Activated T-helper 17 cell treated with anti-CD3 and anti-CD28 coated beads, Interleukin-2, amount 50 U/mL, for 72 hours (primary cell): ENCODE results near the gene COA1. TPM values are rescaled to one million over a fixed set of nuclear protein-coding genes. Genes with fewer than 3 reads are reported as not detected.
A peak's percentile ranks its signal among the peaks of the same experiment; 100 is the strongest.
"Not testable (repeated sequence)": the region's sequence is repeated elsewhere in the genome, so short reads cannot be mapped to it uniquely, and the experiment has no call there.

Experiments used
- ATAC-seq: fragments of 150-1000 bp; cut with Tn5 transposase; replicated peaks from 2 replicates; pipeline ENCODE4 v1.10.0; 2021; ENCODE audit warnings: mild to moderate bottlenecking, moderate library complexity
- H3K27ac Mint-ChIP-seq: one replicate; pipeline ENCODE4 v1.8.0; 2022; ENCODE audit warnings: mixed read lengths
- H3K27me3 Mint-ChIP-seq: one replicate; pipeline ENCODE4 v1.8.0; 2022; ENCODE audit warnings: mixed read lengths
- H3K36me3 Mint-ChIP-seq: one replicate; pipeline ENCODE4 v1.8.0; 2022; ENCODE audit warnings: low read depth, mild to moderate bottlenecking, mixed read lengths
- H3K4me1 Mint-ChIP-seq: one replicate; pipeline ENCODE4 v1.8.0; 2022; ENCODE audit warnings: mixed read lengths
- H3K4me3 Mint-ChIP-seq: one replicate; pipeline ENCODE4 v1.8.0; 2022; ENCODE audit warnings: mild to moderate bottlenecking, mixed read lengths
- H3K9me3 Mint-ChIP-seq: one replicate; pipeline ENCODE4 v1.8.0; 2022; ENCODE audit warnings: mixed read lengths
- total RNA-seq, 2 donors: library from RNA; stranded (reverse); gene quantifications; one replicate each; pipeline ENCODE4 v1.2.3, GENCODE V29; 2022

Gene COA1
- total RNA-seq, 2 donors from 2014 or later, result 36.1 to 46.2 TPM

DNA sequence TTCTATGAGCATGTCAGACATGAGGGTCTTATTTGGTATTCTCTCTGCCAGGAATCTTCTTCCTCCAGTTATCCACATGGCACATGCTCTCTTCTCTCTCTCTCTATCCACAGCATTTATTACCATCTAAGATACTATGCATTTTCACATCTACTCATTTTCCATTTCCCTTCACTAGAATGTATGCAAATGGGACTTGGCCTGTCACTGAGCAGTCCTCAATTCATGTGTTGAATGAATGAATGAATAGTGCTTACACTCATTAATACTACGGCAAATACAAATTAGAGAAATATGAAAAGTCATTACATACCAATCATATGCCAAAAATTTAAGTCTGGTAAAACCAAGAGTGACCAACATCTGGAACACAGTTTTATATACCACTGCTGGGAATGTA is 34.0 kb downstream of the COA1 start:
- ATAC-seq, result no peak
- Mint-ChIP-seq H3K36me3 (no peaks in the 10 kb centered on the region), H3K9me3 (no peaks in the 10 kb centered on the region), H3K4me3 (no peak overlapping the region), H3K27ac (no peak overlapping the region), H3K27me3 (no peaks in the 10 kb centered on the region), H3K4me1 (peaks cover 9% of the 10 kb centered on the region)

- Mint-ChIP-seq H3K27ac (no peak overlapping the region), H3K9me3 (no peaks in the 10 kb centered on the region), H3K36me3 (no peaks in the 10 kb centered on the region), H3K4me1 (peaks cover 4% of the 10 kb centered on the region), H3K4me3 (no peak overlapping the region), H3K27me3 (no peaks in the 10 kb centered on the region)
- no peak for ATAC-seq
Measured at GRCh38 chr7:43694399-43694748, 34.9 kb downstream of the COA1 start.

GRCh38 chr7:43693687-43694398 is 35.5 kb downstream of the COA1 start:
- no peak overlapping the region for H3K27ac Mint-ChIP-seq
- no peak for ATAC-seq
- no peak overlapping the region for H3K4me3 Mint-ChIP-seq
- no peaks in the 10 kb centered on the region for H3K36me3 Mint-ChIP-seq
- peaks cover 3% of the 10 kb centered on the region for H3K4me1 Mint-ChIP-seq
- H3K27me3 Mint-ChIP-seq, result no peaks in the 10 kb centered on the region
- H3K9me3 Mint-ChIP-seq, result no peaks in the 10 kb centered on the region

- Mint-ChIP-seq H3K27ac (no peak overlapping the region), H3K4me3 (no peak overlapping the region), H3K27me3 (no peaks in the 10 kb centered on the region), H3K36me3 (no peaks in the 10 kb centered on the region), H3K9me3 (no peaks in the 10 kb centered on the region), H3K4me1 (peaks cover 7% of the 10 kb centered on the region)
- no peak for ATAC-seq
Measured at GRCh38 chr7:43692582-43693373, 36.5 kb downstream of the COA1 start.

DNA sequence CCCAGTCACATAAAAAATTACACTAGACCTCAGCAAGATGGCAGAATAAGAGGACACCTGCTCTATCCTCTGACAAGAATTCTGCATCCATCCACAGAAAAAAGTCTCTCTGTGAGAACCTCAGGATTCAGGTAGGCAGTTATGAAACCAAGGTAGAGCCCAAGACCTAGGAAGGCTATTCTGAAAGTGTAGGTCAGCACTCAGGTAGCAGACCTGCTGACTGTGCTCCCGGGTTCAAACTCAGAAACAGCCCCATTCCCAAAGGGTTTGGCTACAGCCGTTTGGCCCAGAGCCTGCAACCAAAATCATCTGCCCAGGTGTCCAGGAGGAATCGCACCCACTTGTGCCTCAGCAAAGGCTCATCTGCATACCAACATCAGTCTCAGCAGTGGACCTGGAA is 37.7 kb downstream of the COA1 start:
- no peaks in the 10 kb centered on the region for H3K27me3 Mint-ChIP-seq
- peaks cover 4% of the 10 kb centered on the region for H3K9me3 Mint-ChIP-seq
- no peak for ATAC-seq
- no peak overlapping the region for H3K27ac Mint-ChIP-seq
- H3K4me3 Mint-ChIP-seq, result no peak overlapping the region
- no peaks in the 10 kb centered on the region for H3K36me3 Mint-ChIP-seq
- peaks cover 9% of the 10 kb centered on the region for H3K4me1 Mint-ChIP-seq

- no peak overlapping the region for H3K27ac Mint-ChIP-seq
Measured at GRCh38 chr7:43689115-43689514, 40.2 kb downstream of the COA1 start.

GRCh38 chr7:43687866-43688265 is 41.5 kb downstream of the COA1 start:
- not testable (repeated sequence) for H3K27ac Mint-ChIP-seq, H3K36me3 Mint-ChIP-seq, H3K4me3 Mint-ChIP-seq, ATAC-seq, H3K27me3 Mint-ChIP-seq, H3K9me3 Mint-ChIP-seq
- H3K4me1 Mint-ChIP-seq, result peaks cover 26% of the 10 kb centered on the region

More at GRCh38 chr7:43689115-43689514, 40.2 kb downstream of the COA1 start:
- Mint-ChIP-seq H3K9me3 (peaks cover 4% of the 10 kb centered on the region), H3K4me1 (peaks cover 19% of the 10 kb centered on the region), H3K27me3 (no peaks in the 10 kb centered on the region), H3K36me3 (no peaks in the 10 kb centered on the region), H3K4me3 (no peak overlapping the region)
- ATAC-seq, result no peak

DNA sequence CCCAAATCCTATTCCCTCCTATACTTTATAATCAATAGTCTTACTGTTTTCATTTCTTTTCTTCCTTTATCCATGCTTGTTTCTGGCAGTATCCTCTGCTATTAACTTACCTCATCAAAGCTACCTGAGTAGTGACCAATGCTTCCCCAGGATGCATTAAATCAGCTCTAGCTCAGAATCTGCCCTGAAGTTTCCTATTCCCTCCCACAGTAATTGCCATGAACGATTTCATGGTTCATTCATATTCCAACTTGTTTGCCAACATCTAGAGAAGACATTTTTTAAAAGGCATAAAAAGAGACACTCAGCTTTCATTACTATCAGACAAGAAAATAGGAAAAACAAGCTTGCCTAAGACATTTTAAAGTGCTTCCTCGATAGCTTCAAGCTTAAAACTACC is 42.3 kb downstream of the COA1 start:
- no peaks in the 10 kb centered on the region for H3K27me3 Mint-ChIP-seq
- H3K4me1 Mint-ChIP-seq, result peaks cover 26% of the 10 kb centered on the region
- no peaks in the 10 kb centered on the region for H3K36me3 Mint-ChIP-seq
- H3K4me3 Mint-ChIP-seq, result no peak overlapping the region
- ATAC-seq, result no peak
- H3K9me3 Mint-ChIP-seq, result peaks cover 4% of the 10 kb centered on the region
- no peak overlapping the region for H3K27ac Mint-ChIP-seq

DNA sequence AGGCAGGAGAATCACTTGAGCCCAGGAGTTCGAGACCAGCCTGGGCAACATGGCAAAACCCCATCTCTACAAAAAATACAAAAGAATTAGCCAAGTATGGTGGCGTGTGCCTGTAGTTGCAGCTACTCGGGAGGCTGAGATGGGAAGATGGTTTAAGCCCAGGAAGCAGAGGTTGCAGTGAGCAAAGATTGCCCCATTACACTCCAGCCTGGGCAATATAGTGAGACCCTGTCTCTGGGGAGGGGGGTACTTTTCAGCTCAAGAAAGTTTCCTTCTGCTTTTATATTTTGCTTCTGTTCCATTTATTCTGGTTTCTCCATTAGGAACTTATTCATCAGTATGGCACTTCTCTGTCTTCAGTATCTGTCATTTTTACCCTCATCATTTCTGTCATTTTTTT is 48.6 kb downstream of the COA1 start:
- Mint-ChIP-seq H3K27ac (no peak overlapping the region), H3K4me3 (no peak overlapping the region), H3K4me1 (peaks cover 34% of the 10 kb centered on the region), H3K27me3 (no peaks in the 10 kb centered on the region), H3K36me3 (no peaks in the 10 kb centered on the region), H3K9me3 (no peaks in the 10 kb centered on the region)
- no peak for ATAC-seq

DNA sequence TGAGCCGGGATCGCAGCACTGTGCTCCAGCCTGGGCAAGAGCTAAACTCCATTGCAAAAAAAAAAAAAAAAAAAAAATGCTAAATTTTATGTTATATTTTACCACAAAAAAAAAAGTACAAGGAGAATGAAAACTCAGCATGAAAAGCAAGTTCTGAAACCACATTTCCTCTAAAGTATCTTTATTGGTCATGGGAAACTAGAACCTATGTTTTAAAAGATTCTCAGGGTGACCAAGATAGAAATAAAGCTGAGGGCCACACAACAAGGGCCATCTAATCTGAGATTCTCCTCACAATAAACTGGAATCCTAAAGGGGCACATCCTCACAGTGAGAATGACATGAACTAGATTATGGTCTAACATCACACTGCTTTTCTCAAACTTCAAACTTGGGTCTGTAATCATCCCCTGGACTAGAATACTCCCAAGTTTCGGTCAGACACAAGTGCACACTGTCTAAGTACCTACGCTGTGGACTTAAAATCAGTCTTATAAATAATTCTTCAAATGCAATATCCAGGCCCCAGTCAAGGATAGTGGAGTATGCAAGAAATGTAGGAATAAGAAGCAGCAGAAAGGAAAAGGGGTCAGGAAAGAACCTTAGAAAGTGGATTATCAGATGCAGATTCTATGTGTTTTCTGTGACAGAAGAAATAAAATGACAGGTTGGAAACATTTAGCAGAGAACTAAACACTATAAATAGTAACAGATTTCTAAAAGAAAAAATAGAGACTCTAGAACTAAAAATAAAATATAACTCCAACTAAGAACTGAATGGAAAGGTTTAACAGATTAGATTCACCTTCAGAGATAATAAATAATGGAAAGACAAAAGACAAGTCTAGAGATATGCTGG is 49.9 kb downstream of the COA1 start:
- ATAC-seq, result peak; percentile 70
- Mint-ChIP-seq H3K9me3 (no peaks in the 10 kb centered on the region), H3K4me1 (peaks cover 35% of the 10 kb centered on the region), H3K36me3 (no peaks in the 10 kb centered on the region), H3K27me3 (no peaks in the 10 kb centered on the region), H3K27ac (peak overlapping the region; percentile 88), H3K4me3 (peak overlapping the region; percentile 69)

DNA sequence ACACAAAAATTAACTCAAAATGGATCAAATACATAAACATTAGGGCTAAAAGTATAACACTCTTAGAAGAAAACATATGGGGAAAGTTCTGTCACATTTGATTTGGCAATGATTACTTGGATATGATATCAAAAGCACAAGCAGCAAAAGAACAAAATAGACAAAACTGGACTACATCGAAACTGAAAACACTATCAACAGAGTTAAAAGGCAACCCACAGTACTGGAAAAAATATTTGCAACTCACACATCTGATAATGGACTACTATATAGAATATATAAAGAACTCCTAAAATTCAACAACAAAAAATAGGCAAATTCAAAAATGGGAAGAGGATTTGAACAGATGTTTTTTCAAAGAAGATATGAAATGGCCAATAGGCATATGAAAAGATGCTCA is 51.0 kb downstream of the COA1 start:
- peak; percentile 38 for ATAC-seq
- no peaks in the 10 kb centered on the region for H3K36me3 Mint-ChIP-seq
- H3K4me1 Mint-ChIP-seq, result peaks cover 30% of the 10 kb centered on the region
- H3K27me3 Mint-ChIP-seq, result no peaks in the 10 kb centered on the region
- no peaks in the 10 kb centered on the region for H3K9me3 Mint-ChIP-seq
- peak overlapping the region; percentile 69 for H3K4me3 Mint-ChIP-seq
- peak overlapping the region; percentile 88 for H3K27ac Mint-ChIP-seq

GRCh38 chr7:43677864-43678263 is 51.5 kb downstream of the COA1 start:
- no peaks in the 10 kb centered on the region for H3K36me3 Mint-ChIP-seq
- no peaks in the 10 kb centered on the region for H3K27me3 Mint-ChIP-seq
- H3K4me1 Mint-ChIP-seq, result peaks cover 32% of the 10 kb centered on the region
- H3K9me3 Mint-ChIP-seq, result no peaks in the 10 kb centered on the region
- H3K4me3 Mint-ChIP-seq, result peak overlapping the region; percentile 69
- peak overlapping the region; percentile 88 for H3K27ac Mint-ChIP-seq
- ATAC-seq, result peak; percentile 41

DNA sequence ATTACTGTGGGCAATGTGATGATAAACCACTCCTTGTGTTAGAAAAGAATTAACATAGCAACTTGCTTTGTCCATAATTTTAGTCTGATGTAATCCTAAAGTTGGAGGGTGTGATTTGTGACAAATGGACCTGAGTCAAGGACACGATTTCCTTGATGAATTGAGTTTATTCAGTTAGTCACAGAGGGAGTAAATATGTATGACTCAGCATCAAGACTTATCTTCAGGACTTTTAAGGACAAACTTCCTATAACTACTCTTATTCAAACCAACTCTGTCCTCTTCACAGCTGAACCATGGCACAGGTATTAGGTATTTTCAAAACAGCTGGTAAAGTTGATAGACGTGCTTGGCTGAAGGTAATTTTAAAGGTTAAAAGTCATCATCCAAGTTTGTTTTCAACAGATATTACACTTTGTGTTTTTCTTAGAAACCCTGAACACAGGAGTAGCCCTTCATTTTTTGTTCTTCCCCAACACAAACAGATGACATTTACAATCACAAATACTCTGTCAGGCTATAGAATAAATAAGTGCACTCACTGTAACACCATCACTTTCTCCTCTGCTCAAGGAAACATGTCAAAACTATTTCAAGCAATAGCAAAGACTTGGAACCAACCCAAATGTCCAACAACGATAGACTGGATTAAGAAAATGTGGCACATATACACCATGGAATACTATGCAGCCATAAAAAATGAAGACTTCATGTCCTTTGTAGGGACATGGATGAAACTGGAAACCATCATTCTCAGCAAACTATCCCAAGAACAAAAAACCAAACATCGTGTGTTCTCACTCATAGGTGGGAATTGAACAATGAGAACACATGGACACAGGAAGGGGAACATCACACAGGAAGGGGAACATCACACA is 54.5 kb downstream of the COA1 start:
- H3K36me3 Mint-ChIP-seq, result peaks cover under 1% of the 10 kb centered on the region
- peak overlapping the region; percentile 45 for H3K4me3 Mint-ChIP-seq
- peak; percentile 28 for ATAC-seq
- H3K4me1 Mint-ChIP-seq, result peaks cover 44% of the 10 kb centered on the region
- no peaks in the 10 kb centered on the region for H3K9me3 Mint-ChIP-seq
- no peaks in the 10 kb centered on the region for H3K27me3 Mint-ChIP-seq
- H3K27ac Mint-ChIP-seq, result peak overlapping the region; percentile 46
